ENCODE results near the gene MIOX.

Gene MIOX

GRCh38 chr22:50474710-50475651 lies 11.7 kb upstream of the MIOX start, which contains the start of gene SBF1:
Gene SBF1 (minus strand): TSS chr22:50475035. CDS start chr22:50474840, 195 bp downstream.
- peak; percentile 46 for DNase-seq

DNA sequence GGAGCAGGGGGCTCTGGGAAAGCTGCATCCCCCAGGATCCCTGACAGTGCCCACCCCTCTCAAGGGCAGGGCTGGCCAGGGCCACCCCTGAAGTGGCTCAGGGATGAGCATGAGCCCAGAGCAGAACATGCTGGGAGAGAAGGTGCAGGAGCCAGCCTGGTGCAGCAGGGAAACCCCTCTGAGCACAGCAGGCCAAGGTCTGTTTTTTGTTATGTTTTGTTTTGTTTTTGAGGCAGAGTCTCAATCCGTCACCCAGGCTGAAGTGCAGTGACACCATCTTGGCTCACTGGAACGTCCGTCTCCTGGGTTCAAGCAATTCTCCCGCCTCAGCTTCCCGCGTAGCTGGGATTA lies 11.0 kb upstream of the MIOX start:
- DNase-seq = no peak

GRCh38 chr22:50476868-50477267 lies 9.8 kb upstream of the MIOX start:
- no peak for DNase-seq

DNA sequence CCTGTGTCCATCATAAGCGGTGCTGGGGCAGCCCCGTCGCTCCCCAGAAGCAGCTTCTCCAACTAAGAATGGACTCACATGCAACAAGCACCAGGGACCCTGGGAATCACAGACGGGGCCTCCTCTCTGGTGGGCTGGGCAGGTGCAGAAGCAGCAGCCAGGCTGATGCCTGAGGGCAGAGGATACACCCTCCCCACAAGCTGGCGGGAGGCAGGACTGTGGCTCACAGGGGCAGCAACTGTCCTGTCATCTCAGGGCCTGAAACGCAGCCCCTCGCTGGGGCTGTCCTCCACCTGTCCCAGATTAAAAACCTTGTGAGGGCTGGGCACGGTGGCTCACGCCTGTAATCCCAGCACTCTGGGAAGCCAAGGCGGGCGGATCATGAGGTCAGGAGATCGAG lies 8.7 kb upstream of the MIOX start:
- no peak for DNase-seq

GRCh38 chr22:50479721-50480120 lies 6.9 kb upstream of the MIOX start:
- DNase-seq = no peak

DNA sequence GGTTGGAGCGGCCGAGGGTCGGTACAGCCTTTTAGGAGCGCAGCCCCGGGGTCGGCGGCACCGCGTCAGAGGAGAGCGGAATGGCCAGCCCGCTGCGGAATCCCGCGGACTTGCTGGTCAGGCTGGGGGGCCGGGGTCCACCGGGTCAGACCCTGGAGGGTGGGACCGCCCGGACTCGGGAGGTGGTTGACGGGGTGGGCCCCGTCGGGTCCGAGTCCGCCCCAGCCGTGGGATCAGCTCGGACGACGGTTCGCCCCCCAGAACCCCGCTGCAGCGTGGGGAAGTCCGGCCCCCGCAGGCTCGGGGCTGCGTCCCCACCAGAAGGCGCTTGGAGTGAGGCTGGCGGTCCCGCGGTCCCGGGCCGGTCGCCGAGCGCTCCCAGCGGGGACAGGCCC lies 5.6 kb upstream of the MIOX start:
- DNase-seq = no peak

DNA sequence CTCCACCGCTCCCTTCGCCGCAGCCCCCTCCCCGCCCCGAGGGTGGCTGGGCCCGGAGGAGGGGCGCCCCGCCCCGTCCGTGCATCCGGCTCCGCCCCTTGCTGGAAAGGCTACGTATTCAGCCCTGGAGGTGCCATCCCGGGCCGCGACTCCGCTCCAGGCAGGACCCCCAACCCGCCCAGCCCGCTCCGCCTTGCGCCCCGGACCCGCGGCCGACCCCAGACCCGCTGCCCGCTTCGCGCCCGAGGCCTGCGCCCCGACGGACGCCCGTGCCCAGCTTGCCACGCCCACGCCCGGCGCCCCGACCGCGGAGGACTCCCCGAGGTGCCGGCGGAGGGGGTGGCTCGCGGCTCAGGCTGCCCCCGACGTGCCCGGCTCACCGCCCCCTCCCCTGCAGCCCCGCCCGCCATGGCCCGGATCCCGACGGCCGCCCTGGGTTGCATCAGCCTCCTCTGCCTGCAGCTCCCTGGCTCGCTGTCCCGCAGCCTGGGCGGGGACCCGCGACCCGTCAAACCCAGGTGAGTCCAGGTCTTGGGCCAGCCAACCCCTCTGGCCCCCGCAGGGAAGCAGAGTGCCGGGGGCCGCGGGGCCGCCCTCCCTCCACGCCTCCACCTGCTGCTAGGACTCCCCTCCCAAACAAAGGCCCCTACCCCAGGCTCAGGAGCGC lies 5.1 kb upstream of the MIOX start, which contains the start of gene ADM2:
ADM2 (plus strand) TSS at position 104 of the 667 bp plus-strand sequence; CDS start at position 409, 305 bp downstream.
- no peak for DNase-seq

DNA sequence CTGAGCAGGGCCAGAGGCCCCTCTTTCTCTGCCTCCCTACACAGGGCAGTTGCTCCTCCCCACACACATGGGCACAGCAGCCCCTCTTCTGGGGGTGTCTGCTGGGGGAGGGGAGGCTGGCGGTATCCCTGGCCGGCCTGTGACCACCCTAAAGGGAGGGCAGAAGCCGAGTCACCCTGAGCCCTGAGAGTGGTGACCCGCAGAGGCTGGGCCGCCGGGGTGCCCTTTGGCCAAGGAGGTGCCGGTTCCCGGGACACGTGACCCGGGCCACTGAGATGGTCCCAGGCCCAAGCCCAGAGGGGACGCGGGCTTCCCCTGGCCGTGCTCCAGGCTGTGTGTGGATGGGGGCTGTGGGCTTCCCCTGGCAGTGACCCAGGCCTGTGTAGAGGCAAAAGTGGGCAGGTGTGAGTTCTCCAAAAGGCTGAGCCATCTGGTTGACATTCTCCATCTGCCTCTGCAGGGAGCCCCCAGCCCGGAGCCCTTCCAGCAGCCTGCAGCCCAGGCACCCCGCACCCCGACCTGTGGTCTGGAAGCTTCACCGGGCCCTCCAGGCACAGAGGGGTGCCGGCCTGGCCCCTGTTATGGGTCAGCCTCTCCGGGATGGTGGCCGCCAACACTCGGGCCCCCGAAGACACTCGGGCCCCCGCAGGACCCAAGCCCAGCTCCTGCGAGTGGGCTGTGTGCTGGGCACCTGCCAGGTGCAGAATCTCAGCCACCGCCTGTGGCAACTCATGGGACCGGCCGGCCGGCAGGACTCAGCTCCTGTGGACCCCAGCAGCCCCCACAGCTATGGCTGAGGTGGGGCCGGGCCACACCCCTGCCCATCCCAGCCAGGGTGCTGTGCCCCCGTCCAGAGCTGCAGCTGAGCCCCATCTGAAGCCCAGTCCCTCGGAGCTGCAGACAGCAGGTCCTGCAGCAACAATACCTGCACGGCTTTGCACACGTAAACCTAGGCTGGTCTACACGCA lies 4.3 kb upstream of the MIOX start:
- DNase-seq = no peak

DNA sequence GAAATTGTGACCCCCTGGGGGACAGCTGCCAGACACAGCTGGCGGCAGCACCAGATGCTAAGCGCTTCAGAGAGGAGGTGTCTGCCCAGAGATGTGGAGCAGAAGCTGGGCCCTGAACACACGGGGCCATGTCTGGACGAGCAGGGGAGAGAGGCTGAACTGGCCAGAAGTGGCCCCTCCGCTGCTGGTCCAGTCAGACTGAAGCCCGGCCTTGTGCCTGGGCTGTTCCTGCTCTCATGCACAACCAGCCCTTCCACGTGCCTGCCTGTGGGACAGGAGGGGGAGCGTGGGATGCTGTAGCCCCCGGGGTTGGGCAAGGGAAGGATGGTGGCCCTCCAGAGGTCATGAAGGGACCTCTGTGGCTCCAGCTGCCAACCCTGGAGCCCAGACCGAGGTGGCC lies 3.6 kb upstream of the MIOX start:
- no peak for DNase-seq

GRCh38 chr22:50483556-50483955 lies 3.1 kb upstream of the MIOX start:
- no peak for DNase-seq

- DNase-seq = no peak
These were observed 2.4 kb upstream of the MIOX start for GRCh38 chr22:50483977-50484853.

- no peak for DNase-seq
These were observed 1.2 kb upstream of the MIOX start for GRCh38 chr22:50485221-50486131.

GRCh38 chr22:50487290-50488005 lies 789 bp downstream of the MIOX start:
- DNase-seq = no peak

- no peak for DNase-seq
These were observed 1.5 kb downstream of the MIOX start for GRCh38 chr22:50488006-50488677.

DNA sequence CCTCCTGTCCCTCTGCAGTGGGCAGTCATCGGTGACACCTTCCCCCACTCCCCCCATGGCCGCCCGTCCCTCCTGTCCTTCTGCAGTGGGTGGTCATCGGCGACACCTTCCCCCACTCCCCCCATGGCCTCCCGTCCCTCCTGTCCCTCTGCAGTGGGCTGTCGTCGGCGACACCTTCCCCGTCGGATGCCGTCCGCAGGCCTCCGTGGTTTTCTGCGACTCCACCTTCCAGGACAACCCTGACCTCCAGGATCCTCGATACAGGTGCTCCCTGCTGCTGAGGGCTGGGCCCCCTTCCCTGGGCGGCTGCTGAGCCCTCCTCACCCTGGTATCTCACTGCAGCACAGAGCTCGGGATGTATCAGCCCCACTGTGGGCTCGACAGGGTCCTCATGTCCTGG lies 2.2 kb downstream of the MIOX start:
- DNase-seq = no peak

- DNase-seq = no peak
These were observed 2.9 kb downstream of the MIOX start for GRCh38 chr22:50489363-50490243.

DNA sequence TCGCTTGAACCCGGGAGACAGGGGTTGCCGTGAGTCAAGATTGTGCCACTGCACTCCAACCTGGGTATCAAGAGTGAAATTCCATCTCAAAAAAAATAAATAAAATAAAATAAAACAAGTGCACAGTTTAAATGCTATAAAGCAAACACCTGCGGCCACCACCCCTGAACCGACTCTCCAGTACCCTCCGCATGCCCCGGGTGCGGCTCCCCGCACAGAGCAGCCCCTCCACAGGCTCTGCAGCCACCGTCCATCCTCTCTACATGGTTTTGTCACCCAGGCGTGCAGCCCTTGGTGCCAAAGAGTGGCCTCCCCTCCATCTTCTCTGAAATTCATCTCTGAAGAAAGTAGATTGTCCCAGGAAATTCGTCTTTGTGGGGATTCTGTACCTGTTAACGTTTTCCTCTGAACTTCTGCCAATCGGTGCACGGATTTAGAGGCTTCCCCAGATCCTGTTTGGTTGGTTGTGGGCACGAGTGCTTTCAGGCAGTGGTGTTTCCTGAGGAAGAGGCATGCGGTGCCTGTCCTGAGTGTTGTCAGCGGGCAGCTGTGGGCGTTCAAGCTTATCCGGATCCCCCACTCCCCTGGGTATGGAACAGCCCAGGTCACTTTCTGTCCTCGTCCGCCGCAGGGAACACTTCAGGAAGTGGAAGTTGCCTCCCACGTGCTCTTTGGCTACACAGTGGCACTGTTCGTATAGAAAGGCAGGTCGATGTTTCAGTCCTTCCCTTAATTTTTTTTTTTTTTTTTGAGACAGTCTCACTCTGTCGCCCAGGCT lies 4.1 kb downstream of the MIOX start:
- DNase-seq = no peak

GRCh38 chr22:50497093-50497492 lies 10.4 kb downstream of the MIOX start:
- DNase-seq = no peak
